ENCODE measurements around the gene RGS7.
A peak's percentile ranks its signal among the peaks of the same experiment; 100 is the strongest.
"Not testable (repeated sequence)": the region's sequence is repeated elsewhere in the genome, so short reads cannot be mapped to it uniquely, and the experiment has no call there.

Gene RGS7

GRCh38 chr1:241331328-241332036 is 25.5 kb downstream of the RGS7 start:
- DNase-seq = no peak

GRCh38 chr1:241330619-241331327 is 26.2 kb downstream of the RGS7 start:
- no peak for DNase-seq

DNA sequence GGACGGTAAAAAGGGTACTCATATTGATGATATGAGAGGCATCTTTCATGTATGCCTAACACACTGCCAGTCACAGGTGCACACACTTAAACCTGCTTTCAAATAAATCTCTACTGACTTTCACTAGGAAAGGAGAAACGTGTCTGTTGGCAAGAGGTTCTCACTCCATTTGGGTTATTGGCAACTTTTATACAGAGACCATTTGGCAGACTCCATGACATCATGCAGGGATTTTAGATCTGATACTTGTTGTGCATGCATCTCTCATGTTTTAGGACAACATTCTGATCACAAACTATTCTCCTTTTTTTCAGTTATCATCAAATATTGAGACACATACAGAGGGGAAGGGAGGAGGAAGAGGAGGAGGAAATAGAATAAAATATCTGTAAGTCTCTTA is 31.5 kb downstream of the RGS7 start:
- no peak for DNase-seq

- DNase-seq = peak; percentile 20
Measured at GRCh38 chr1:241323514-241324195, 33.4 kb downstream of the RGS7 start.

GRCh38 chr1:241317676-241318075 is 39.3 kb downstream of the RGS7 start:
- DNase-seq = no peak

GRCh38 chr1:241316372-241316771 is 40.6 kb downstream of the RGS7 start:
- no peak for DNase-seq

DNA sequence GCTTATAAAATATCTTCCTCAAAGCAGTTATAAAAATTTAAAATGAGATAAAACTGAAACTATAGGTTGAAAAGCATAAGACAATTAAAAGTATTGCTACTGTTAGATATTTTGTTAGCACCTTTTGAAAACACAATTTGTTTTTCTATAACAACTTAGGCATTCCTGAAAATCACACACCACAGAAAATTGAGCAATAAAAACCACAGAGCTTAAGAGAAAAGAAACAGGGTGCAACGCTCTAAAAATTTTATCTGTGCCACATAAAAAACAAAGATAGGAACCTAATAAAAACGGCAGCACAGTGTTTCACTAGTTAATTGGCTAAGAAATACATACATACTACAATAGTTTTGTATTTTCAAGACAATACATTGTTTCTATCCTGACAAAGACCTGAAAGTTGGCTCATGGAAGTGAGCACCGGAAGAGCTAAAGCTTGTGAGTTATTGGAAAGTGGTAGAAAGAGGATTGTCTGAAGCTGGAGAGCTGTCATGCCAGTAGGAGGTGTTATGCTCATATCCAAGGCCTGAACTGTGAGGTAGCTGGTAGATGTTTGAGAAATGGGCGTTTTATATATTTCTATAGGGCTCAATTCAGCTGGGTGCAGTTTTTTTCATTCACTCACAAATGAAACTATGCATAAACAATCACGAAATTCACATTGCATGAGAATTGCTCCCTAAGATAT is 45.8 kb downstream of the RGS7 start:
- DNase-seq = no peak

- DNase-seq = no peak
Measured at GRCh38 chr1:241310451-241310850, 46.6 kb downstream of the RGS7 start.

DNA sequence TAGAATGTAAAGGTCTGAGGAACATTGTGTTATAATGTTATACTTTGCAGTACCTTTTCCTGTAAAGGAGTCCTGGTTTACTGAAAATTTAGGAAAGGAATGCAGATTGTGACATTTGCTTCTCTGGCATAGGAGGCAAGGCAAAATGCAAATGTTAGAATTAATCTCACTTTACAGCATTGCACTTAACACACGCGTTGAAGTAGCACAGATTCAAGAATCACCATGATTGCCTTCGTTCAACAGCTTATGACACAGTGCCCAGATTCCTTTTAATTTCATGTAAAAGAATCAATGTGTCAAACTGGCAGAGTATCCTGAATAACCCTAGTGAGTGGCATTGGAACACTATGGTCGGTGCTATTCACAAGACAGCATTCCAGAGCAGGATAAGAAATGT is 47.4 kb downstream of the RGS7 start:
- no peak for DNase-seq

GRCh38 chr1:241308471-241308870 is 48.5 kb downstream of the RGS7 start:
- no peak for DNase-seq

DNA sequence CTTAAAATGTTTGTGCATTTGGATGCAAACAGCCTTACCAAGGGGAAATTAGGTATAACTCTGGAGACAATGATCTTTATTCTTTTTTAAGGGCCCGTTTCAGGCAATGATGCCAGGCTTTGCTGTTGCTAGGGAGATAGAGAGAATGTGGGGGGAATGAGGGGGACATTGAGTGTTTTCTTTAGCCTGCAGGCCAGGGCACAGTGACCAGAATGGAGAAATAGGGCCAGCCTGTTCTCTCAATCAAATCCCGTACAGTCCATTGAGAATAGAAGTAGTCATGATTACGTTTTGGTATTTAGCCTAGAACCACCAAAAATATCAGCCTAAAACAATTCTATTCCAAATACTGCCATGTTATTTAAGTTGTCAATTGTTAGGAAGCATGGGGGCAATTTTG is 49.0 kb downstream of the RGS7 start:
- no peak for DNase-seq

GRCh38 chr1:241306125-241306790 is 50.7 kb downstream of the RGS7 start:
- DNase-seq = no peak

- not testable (repeated sequence) for DNase-seq
Measured at GRCh38 chr1:241302024-241302423, 55.0 kb downstream of the RGS7 start.

DNA sequence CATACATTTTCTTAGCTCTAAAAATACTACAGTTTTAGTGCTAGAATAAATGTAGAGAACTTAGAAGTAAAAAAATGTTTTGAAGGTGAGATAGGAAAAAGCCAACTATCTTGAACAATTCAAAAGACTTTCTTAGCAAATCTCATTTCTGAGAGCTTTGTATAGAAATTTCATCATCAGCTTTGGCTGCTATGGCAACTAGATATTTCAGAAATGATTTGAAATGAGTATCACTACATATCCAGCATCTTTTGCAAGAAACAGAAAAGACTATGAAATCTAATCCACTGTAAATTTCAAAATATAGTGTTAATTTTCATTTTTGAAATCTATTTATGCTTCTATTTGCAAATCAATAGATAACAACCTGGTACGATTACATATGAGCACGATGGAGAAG is 57.7 kb downstream of the RGS7 start:
- no peak for DNase-seq

- no peak for DNase-seq
Measured at GRCh38 chr1:241292973-241293372, 64.0 kb downstream of the RGS7 start.

GRCh38 chr1:241291548-241291947 is 65.5 kb downstream of the RGS7 start:
- DNase-seq = not testable (repeated sequence)

- DNase-seq = no peak
Measured at GRCh38 chr1:241286486-241286885, 70.5 kb downstream of the RGS7 start.

GRCh38 chr1:241276391-241276790 is 80.6 kb downstream of the RGS7 start:
- DNase-seq = no peak

GRCh38 chr1:241275981-241276380 is 81.0 kb downstream of the RGS7 start:
- no peak for DNase-seq

DNA sequence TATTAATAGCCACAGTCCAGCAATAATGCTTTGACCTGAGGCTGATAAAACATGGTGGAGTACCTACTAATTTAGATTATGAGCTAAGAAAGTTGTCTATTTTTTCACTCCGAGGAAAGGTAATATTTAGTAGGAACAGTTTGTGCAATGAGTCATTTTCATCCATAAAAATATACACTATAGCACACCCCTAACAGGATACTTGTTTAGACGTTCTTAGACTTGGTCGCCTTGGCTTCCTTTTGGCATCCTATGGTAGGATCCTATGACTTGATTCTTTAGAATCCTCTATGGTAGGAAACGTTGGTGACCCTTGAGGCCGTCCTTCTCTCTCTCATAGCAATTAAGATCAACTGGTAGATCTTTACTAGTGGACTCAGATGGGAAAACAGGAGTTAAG is 81.8 kb downstream of the RGS7 start:
- no peak for DNase-seq

GRCh38 chr1:241274693-241275092 is 82.3 kb downstream of the RGS7 start:
- DNase-seq = no peak

GRCh38 chr1:241272828-241273227 is 84.2 kb downstream of the RGS7 start:
- DNase-seq = no peak

GRCh38 chr1:241271427-241271826 is 85.6 kb downstream of the RGS7 start:
- DNase-seq = no peak
